A549 (cell line): ENCODE results near the gene SIDT1. TPM values are rescaled to one million over a fixed set of nuclear protein-coding genes. Genes with fewer than 3 reads are reported as not detected.

Source experiments
- ATAC-seq, 2 experiments: fragments of 200-7000 bp in 1 of 2; fragments of >200 bp in 1 of 2; cut with Nextera tagmentation in 1 of 2; cut with Tn5 transposase in 1 of 2; 3 replicates each; pipeline versions ENCODE4 v1.8.0 to v1.9.1; 2018 to 2020; ENCODE audit warnings: mild to moderate bottlenecking in 1 of 2, moderate library complexity in 1 of 2
- CTCF ChIA-PET: fragments of 300-600 bp; sonication (Branson Sonifier 250); formaldehyde crosslinking; extraction: SDS; loops from one replicate; lab custom pipeline; 2021; ENCODE audit warnings: antibody characterized with exemption, inconsistent platforms; lab: Yijun Ruan, JAX
- POLR2A ChIA-PET: fragments of 350-600 bp; formaldehyde crosslinking; extraction: SDS; loops from one replicate; lab custom pipeline; 2021; ENCODE audit warnings: antibody characterized with exemption, inconsistent platforms; lab: Yijun Ruan, JAX
- DNase-seq, 2 experiments: peaks; one replicate each; pipeline versions ENCODE4 v3.0.0 to v3.0.0-alpha.2; 2011 to 2016; ENCODE audit warnings: low read depth in 1 of 2, low spot score in 1 of 2
- FAIRE-seq: peaks from 2 replicates; lab custom pipeline; 2011; peaks lifted over from hg19 to GRCh38; lab: Jason Lieb, UNC
- H3K27ac ChIP-seq, 2 experiments: fragments of >200 bp; sonication (Bioruptor Twin); formaldehyde crosslinking; 3 replicates each; pipeline ENCODE4 v1.5.1; 2016 to 2017
- H3K4me1 ChIP-seq: fragments of >200 bp; sonication (Bioruptor Twin); formaldehyde crosslinking; 3 replicates; pipeline ENCODE4 v1.6.1; 2016
- H3K4me2 ChIP-seq: fragments of >200 bp; sonication (Bioruptor Twin); formaldehyde crosslinking; 3 replicates; pipeline ENCODE4 v1.6.1; 2016
- H3K4me3 ChIP-seq: fragments of >200 bp; sonication (Bioruptor Twin); formaldehyde crosslinking; 3 replicates; pipeline ENCODE4 v1.5.1; 2016
- H3K9me3 ChIP-seq: fragments of >200 bp; sonication (Bioruptor Twin); formaldehyde crosslinking; 3 replicates; pipeline ENCODE4 v1.6.1; 2016
- BCL3 ChIP-seq: fragments of >200 bp; sonication (Bioruptor Twin); formaldehyde crosslinking; IDR thresholded peaks from 3 replicates; pipeline ENCODE4 v1.6.1; 2016
- CHD2 ChIP-seq: fragments of 150-350 bp; IDR thresholded peaks from 2 replicates; pipeline ENCODE4 v1.6.1; 2014; ENCODE audit warnings: low read length; ENCODE audit not compliant: partially characterized antibody
- CHD4 ChIP-seq: fragments of 200-600 bp; sonication (generic); IDR thresholded peaks from 2 replicates; pipeline ENCODE4 v1.6.1; 2016; ENCODE audit warnings: antibody characterized with exemption, mild to moderate bottlenecking, borderline replicate concordance
- E2F6 ChIP-seq: IDR thresholded peaks from 2 replicates; pipeline ENCODE4 v1.6.1; 2012; ENCODE audit warnings: low read depth, borderline replicate concordance
- EHF ChIP-seq: fragments of 250-450 bp; sonication (Bioruptor Pico); IDR thresholded peaks from 2 replicates; pipeline ENCODE4 v1.5.0; 2020; ENCODE audit warnings: mild to moderate bottlenecking
- EHMT2 ChIP-seq: fragments of 200-600 bp; sonication (generic); IDR thresholded peaks from 2 replicates; pipeline ENCODE4 v1.6.1; 2016; ENCODE audit warnings: antibody characterized with exemption, low read depth, mild to moderate bottlenecking, moderate library complexity
- ELK1 ChIP-seq: fragments of 150-350 bp; IDR thresholded peaks from 2 replicates; pipeline ENCODE4 v1.6.1; 2014; ENCODE audit warnings: low read depth, mild to moderate bottlenecking, low read length
- EP300 ChIP-seq, 2 experiments: fragments of >200 bp; sonication (Bioruptor Twin); formaldehyde crosslinking; IDR thresholded peaks; 2 replicates in 1 of 2; 3 replicates in 1 of 2; pipeline ENCODE4 v1.6.1; 2016 to 2017
- FOSB ChIP-seq: fragments of 250-450 bp; sonication (Bioruptor Pico); IDR thresholded peaks from 2 replicates; pipeline ENCODE4 v1.5.0; 2020; ENCODE audit warnings: mild to moderate bottlenecking, moderate library complexity
- FOSL2 ChIP-seq, 2 experiments: fragments of 450-650 bp in 1 of 2; fragments of >200 bp in 1 of 2; sonication (Bioruptor Twin) in 1 of 2; formaldehyde crosslinking; IDR thresholded peaks; 2 replicates each; pipeline versions ENCODE4 v1.5.0 to v1.6.1; 2016 to 2020; ENCODE audit warnings: mild to moderate bottlenecking in 1 of 2, moderate library complexity in 1 of 2
- FOXS1 ChIP-seq: fragments of 250-450 bp; sonication (Bioruptor Pico); IDR thresholded peaks from 2 replicates; pipeline ENCODE4 v1.5.0; 2020; ENCODE audit warnings: mild to moderate bottlenecking, moderate library complexity
- GATA3 ChIP-seq: IDR thresholded peaks from 2 replicates; pipeline ENCODE4 v1.6.1; 2012; ENCODE audit warnings: borderline replicate concordance
- HDAC2 ChIP-seq: fragments of 200-600 bp; sonication (generic); IDR thresholded peaks from 2 replicates; pipeline ENCODE4 v1.6.1; 2016
- HEYL ChIP-seq: fragments of 250-450 bp; sonication (Bioruptor Pico); IDR thresholded peaks from 2 replicates; pipeline ENCODE4 v1.8.0; 2021; ENCODE audit warnings: mild to moderate bottlenecking, moderate library complexity
- HMGXB4 ChIP-seq: fragments of 250-450 bp; sonication (Bioruptor Pico); IDR thresholded peaks from 2 replicates; pipeline ENCODE4 v1.5.0; 2021; ENCODE audit warnings: mild to moderate bottlenecking, moderate library complexity, borderline replicate concordance
- HOXB13 ChIP-seq: fragments of 250-450 bp; sonication (Bioruptor Pico); IDR thresholded peaks from 2 replicates; pipeline ENCODE4 v1.5.0; 2020; ENCODE audit warnings: low read depth, mild to moderate bottlenecking, moderate library complexity
- HOXB5 ChIP-seq: fragments of 250-450 bp; sonication (Bioruptor Pico); IDR thresholded peaks from 2 replicates; pipeline ENCODE4 v1.5.0; 2020; ENCODE audit warnings: mild to moderate bottlenecking, moderate library complexity
- KDM1A ChIP-seq: fragments of 200-600 bp; sonication (generic); IDR thresholded peaks from 2 replicates; pipeline ENCODE4 v1.6.1; 2016; ENCODE audit warnings: low read depth, mild to moderate bottlenecking
- KDM5A ChIP-seq: fragments of 200-600 bp; sonication (generic); IDR thresholded peaks from 2 replicates; pipeline ENCODE4 v1.6.1; 2016; ENCODE audit warnings: antibody characterized with exemption, mild to moderate bottlenecking
- NPAS2 ChIP-seq: fragments of 250-450 bp; sonication (Bioruptor Pico); IDR thresholded peaks from 2 replicates; pipeline ENCODE4 v1.8.0; 2022; ENCODE audit warnings: mild to moderate bottlenecking, moderate library complexity, borderline replicate concordance
- NR3C1 ChIP-seq: fragments of >200 bp; sonication (Bioruptor Twin); formaldehyde crosslinking; IDR thresholded peaks from 3 replicates; pipeline ENCODE4 v1.6.1; 2017
- PBX3 ChIP-seq: IDR thresholded peaks from 2 replicates; pipeline ENCODE4 v1.6.1; 2012
- POLR2AphosphoS2 ChIP-seq: conservative IDR thresholded peaks from 2 replicates; pipeline ENCODE4 v1.6.1; 2012; ENCODE audit warnings: low read length, improper control_type of control experiment, inconsistent platforms
- RAD21 ChIP-seq, 2 experiments: fragments of >200 bp in 1 of 2; sonication (Bioruptor Twin) in 1 of 2; formaldehyde crosslinking in 1 of 2; IDR thresholded peaks in 1 of 2; conservative IDR thresholded peaks in 1 of 2; 2 replicates in 1 of 2; 3 replicates in 1 of 2; pipeline ENCODE4 v1.6.1; 2012 to 2018; ENCODE audit warnings: inconsistent platforms in 1 of 2
- RARB ChIP-seq: fragments of 250-450 bp; sonication (Bioruptor Pico); IDR thresholded peaks from 2 replicates; pipeline ENCODE4 v1.8.0; 2021; ENCODE audit warnings: mild to moderate bottlenecking, moderate library complexity
- RCOR1 ChIP-seq: fragments of 150-350 bp; IDR thresholded peaks from 2 replicates; pipeline ENCODE4 v1.6.1; 2014; ENCODE audit warnings: antibody characterized with exemption, low read length, low read depth
- SMC3 ChIP-seq: fragments of >200 bp; sonication (Bioruptor Twin); formaldehyde crosslinking; IDR thresholded peaks from 3 replicates; pipeline ENCODE4 v1.6.1; 2018; ENCODE audit warnings: inconsistent platforms
- TP53 ChIP-seq: fragments of 250-450 bp; sonication (Bioruptor Pico); IDR thresholded peaks from 2 replicates; pipeline ENCODE4 v1.5.0; 2021; ENCODE audit warnings: mild to moderate bottlenecking, moderate library complexity
- ZFP36 ChIP-seq: fragments of 450-650 bp; IDR thresholded peaks from 2 replicates; pipeline ENCODE4 v1.6.1; 2014; ENCODE audit warnings: borderline replicate concordance; ENCODE audit not compliant: partially characterized antibody
- ZNF302 ChIP-seq: fragments of 250-450 bp; sonication (Bioruptor Pico); IDR thresholded peaks from 2 replicates; pipeline ENCODE4 v1.9.0; 2021; ENCODE audit warnings: inconsistent platforms, mild to moderate bottlenecking, moderate library complexity
- WGBS: methylation state at CpG from one replicate; pipeline ENCODE4 v1.1.6; 2017; ENCODE audit errors: missing lambda C conversion rate; 5-methylcytosine and 5-hydroxymethylcytosine counted together
- polyA plus RNA-seq, 4 experiments: library from polyadenylated mRNA; depleted of rRNA in 3 of 4; stranded (reverse); fragments of >200 nt; fragmentation: RNase III in 1 of 4; extraction: RNeasy Plus Mini Kit Qiagen cat#74134 plus additional on column Dnase treatment in 1 of 4; gene quantifications; 2 replicates in 3 of 4; 3 replicates in 1 of 4; pipeline ENCODE4 v1.2.3, GENCODE V29; 2011 to 2017

SIDT1 gene
- polyA plus RNA-seq, 2 of the 4 experiments (the other 2 are of a cell fraction), result 0.43 to 7.5 TPM

GRCh38 chr3:113556946-113557335 lies 24.6 kb downstream of the SIDT1 start:
- Histone ChIP-seq H3K4me1 (peaks cover 38% of the 10 kb centered on the region), H3K4me2 (peak overlapping the region; percentile 52), H3K9me3 (no peaks in the 10 kb centered on the region), H3K4me3 (no peak overlapping the region)
- 85% methylated on average over 7 of the region's 7 CpGs for WGBS
- CTCF ChIA-PET, result interaction anchor here (0.8 to 3.5 kb wide), 10 partner anchors 17 to 741 kb away, joined by 3 to 10 read pairs (median 6); partner anchors contain the start of gene SPICE1
- ATAC-seq (no peak; a peak in 1 of 6 replicates), DNase-seq (no peak)
- TF ChIP-seq HOXB5 (CRISPR knock-in tag) (no peak), EP300 (IDR thresholded peaks at IDR 0.05) (no peak), NPAS2 (CRISPR knock-in tag) (no peak), HMGXB4 (CRISPR knock-in tag) (no peak), HEYL (CRISPR knock-in tag) (no peak), FOSB (CRISPR knock-in tag) (no peak), KDM1A (no peak), SMC3 (no peak), RAD21 (conservative IDR thresholded peaks at IDR 0.05 in 1 of 2, IDR thresholded peaks at IDR 0.05 in 1 of 2) (no peak), POLR2AphosphoS2 (no peak), E2F6 (no peak), CHD4 (no peak), KDM5A (no peak), ZFP36 (no peak), FOXS1 (CRISPR knock-in tag) (no peak), TP53 (CRISPR knock-in tag) (no peak), FOSL2 (IDR thresholded peaks at IDR 0.05) (no peak), FOSL2 (CRISPR knock-in tag; IDR thresholded peaks at IDR 0.05) (no peak)
- TF ChIP-seq, all 56 proteins: peak for 0
- no peak for FAIRE-seq
- POLR2A ChIA-PET, result interaction anchor here (3.2 kb wide), 1 partner anchor 42 kb away, joined by 16 read pairs; the partner anchor contains the start of gene SPICE1
- H3K27ac ChIP-seq, result peak overlapping the region; percentile 43 to 70; a peak in 5 of 6 replicates

- Histone ChIP-seq H3K9me3 (no peaks in the 10 kb centered on the region), H3K4me3 (no peak overlapping the region), H3K27ac (peak overlapping the region; percentile 57 to 70), H3K4me2 (peak overlapping the region; percentile 52), H3K4me1 (peaks cover 38% of the 10 kb centered on the region)
- ChIA-PET CTCF (interaction anchor here (0.9 to 3.5 kb wide), 10 partner anchors 20 to 741 kb away, joined by 3 to 10 read pairs (median 5); no protein-coding TSS in a partner anchor), POLR2A (interaction anchor here (3.2 kb wide), 1 partner anchor 42 kb away, joined by 16 read pairs; the partner anchor contains the start of gene SPICE1)
- ATAC-seq (peak; percentile 86 to 88), DNase-seq (peak; percentile 43 to 85), FAIRE-seq (no peak)
- TF ChIP-seq GATA3 (0 out of 2 replicates have a peak, but pooled peaks have one; percentile 30), KDM5A (no peak), SMC3 (peak; percentile 50), HEYL (CRISPR knock-in tag) (no peak), EHF (CRISPR knock-in tag) (no peak), EHMT2 (no peak), CHD2 (no peak), PBX3 (no peak), HOXB13 (no peak), RARB (no peak), NR3C1 (no peak), HDAC2 (no peak), ELK1 (no peak), HMGXB4 (CRISPR knock-in tag) (no peak), RCOR1 (no peak), ZNF302 (CRISPR knock-in tag) (no peak), BCL3 (no peak)
Observed at GRCh38 chr3:113557374-113557773, 25.0 kb downstream of the SIDT1 start.
